RWPE1 (cell line): ENCODE measurements around the gene TSC22D3.

Experiments used
- CTCF ChIA-PET: fragments of 350-600 bp; sonication (Branson Sonifier 250); formaldehyde crosslinking; extraction: SDS; loops from one replicate; lab custom pipeline; 2021; lab: Yijun Ruan, JAX
- POLR2A ChIA-PET: fragments of 400-600 bp; formaldehyde crosslinking; extraction: SDS; loops from one replicate; lab custom pipeline; 2020; ENCODE audit warnings: antibody characterized with exemption; ENCODE audit not compliant: low non-redundant PET; lab: Yijun Ruan, JAX
- DNase-seq: peaks from one replicate; pipeline ENCODE4 v3.0.0; 2012; ENCODE audit warnings: low spot score
- H3K27ac ChIP-seq: fragments of 450-650 bp; 2 replicates; pipeline ENCODE4 v1.5.1; 2017
- TF ChIP-seq, protein P1 (sequence below): fragments of 450-650 bp; conservative IDR thresholded peaks from 2 replicates; pipeline ENCODE4 v1.5.1; 2017; ENCODE audit warnings: low read depth, mild to moderate bottlenecking

TSC22D3 gene

DNA sequence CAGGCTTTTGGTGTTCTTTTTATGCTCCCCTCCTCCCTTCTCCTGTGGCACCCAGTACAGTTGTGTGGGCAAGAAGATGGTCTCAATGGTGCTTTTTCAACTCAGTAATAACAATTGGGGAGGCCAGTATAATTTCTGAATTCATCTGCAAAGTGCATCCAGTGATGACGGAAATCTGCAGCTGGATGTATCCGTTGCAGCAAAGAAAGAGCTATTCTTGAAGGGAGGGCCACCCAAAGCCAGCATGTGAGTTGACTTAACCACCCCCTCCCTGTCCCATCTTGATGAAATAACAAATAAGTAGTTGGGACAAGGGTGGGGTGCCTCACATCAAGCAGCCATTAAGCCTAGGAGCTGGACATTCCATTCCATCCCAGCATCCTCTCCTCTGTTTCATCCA lies 30.7 kb downstream of the TSC22D3 start:
- DNase-seq, result no peak
- H3K27ac ChIP-seq, result no peak overlapping the region
- ChIA-PET CTCF (no interaction called here), POLR2A (no interaction called here)
- TF ChIP-seq, protein P1, sequence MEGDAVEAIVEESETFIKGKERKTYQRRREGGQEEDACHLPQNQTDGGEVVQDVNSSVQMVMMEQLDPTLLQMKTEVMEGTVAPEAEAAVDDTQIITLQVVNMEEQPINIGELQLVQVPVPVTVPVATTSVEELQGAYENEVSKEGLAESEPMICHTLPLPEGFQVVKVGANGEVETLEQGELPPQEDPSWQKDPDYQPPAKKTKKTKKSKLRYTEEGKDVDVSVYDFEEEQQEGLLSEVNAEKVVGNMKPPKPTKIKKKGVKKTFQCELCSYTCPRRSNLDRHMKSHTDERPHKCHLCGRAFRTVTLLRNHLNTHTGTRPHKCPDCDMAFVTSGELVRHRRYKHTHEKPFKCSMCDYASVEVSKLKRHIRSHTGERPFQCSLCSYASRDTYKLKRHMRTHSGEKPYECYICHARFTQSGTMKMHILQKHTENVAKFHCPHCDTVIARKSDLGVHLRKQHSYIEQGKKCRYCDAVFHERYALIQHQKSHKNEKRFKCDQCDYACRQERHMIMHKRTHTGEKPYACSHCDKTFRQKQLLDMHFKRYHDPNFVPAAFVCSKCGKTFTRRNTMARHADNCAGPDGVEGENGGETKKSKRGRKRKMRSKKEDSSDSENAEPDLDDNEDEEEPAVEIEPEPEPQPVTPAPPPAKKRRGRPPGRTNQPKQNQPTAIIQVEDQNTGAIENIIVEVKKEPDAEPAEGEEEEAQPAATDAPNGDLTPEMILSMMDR, result no peak

- ChIA-PET POLR2A (no interaction called here), CTCF (no interaction called here)
- TF ChIP-seq, protein P1, result no peak
- no peak for DNase-seq
- H3K27ac ChIP-seq, result peak overlapping the region; percentile 98
Measured at GRCh38 chrX:107743995-107744394, 31.6 kb downstream of the TSC22D3 start.

DNA sequence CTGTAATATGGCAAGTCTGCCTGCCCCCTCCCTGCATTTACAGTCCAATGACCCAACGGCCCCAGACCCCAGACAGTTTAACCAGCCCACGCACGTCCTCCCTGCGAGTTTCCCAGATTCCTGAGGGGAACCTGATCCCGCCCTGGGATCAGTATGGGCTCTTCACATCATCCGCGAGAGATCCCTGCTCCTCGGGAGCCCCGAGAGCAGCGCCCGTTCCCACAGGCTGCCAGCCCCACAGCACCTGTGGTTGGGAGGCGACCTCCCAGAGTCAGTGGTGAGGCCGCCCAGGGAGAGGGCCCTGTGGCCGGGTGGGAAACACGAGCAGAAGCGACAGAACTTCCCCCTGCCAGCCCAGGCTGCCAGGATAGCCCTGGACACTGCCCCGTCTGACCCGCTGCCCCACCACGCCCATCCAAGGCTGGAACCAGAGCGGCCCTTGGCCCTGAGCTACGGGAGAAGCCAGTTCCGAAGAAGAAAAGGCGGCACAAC lies 32.8 kb downstream of the TSC22D3 start:
- H3K27ac ChIP-seq, result peak overlapping the region; percentile 98
- TF ChIP-seq, protein P1, result no peak

DNA sequence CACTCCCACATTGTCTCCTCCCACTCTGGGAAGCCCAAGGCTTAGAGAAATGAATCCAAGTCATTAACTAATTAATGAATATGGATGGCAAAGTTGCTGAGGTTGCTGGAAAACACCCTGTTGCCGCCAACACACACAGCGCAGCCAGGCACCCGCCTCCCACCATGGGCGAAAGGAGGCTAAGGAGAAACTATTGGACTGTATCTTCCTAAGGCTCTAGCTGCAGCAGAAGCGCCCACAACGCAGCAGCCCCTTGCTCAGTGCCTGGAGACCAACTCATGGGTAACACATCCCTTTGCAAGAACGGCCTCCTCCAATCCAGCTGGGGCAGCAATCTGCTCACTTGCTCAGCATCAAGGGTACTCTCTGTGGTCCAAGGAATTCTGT lies 34.2 kb downstream of the TSC22D3 start:
- ChIA-PET POLR2A (interaction anchor here (0.7 kb wide), 2 partner anchors 30 to 85 kb away, joined by 3 to 6 read pairs; no protein-coding TSS in a partner anchor), CTCF (interaction anchor here (0.5 to 0.9 kb wide), 3 partner anchors 36 to 742 kb away, joined by 3 read pairs; partner anchors contain the start of gene NCBP2L)
- DNase-seq, result no peak
- peak overlapping the region; percentile 98 for H3K27ac ChIP-seq
- TF ChIP-seq, protein P1, result no peak

More for the DNA sequence above, 32.8 kb downstream of the TSC22D3 start:
- ChIA-PET POLR2A (no interaction called here), CTCF (no interaction called here)
- no peak for DNase-seq

DNA sequence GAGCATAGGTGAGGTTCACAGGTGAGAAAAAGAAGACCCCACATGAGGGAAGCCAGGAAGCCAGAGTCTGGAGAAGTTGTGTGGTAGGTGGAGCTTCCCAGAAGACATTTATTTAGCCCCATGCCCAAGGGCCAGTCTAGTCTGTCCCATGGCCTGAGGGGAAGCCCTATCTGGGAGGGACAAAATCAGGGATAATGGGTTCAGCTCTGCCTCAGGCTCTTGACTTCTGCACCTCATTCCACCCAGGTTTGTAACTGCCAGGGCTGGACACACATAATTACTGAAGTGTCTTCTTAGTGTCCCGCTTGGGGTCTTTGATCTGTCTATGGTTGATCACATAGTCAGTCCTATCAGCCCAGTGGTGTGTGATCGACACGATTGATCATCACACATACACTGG lies 36.0 kb downstream of the TSC22D3 start:
- TF ChIP-seq, protein P1, result no peak
- DNase-seq, result no peak
- ChIA-PET POLR2A (no interaction called here), CTCF (no interaction called here)
- peak overlapping the region; percentile 50 for H3K27ac ChIP-seq

GRCh38 chrX:107738768-107739167 lies 36.8 kb downstream of the TSC22D3 start:
- ChIA-PET CTCF (interaction anchor here (0.6 to 0.7 kb wide), 2 partner anchors 22 to 84 kb away, joined by 3 to 4 read pairs; no protein-coding TSS in a partner anchor), POLR2A (no interaction called here)
- peak overlapping the region; percentile 50 for H3K27ac ChIP-seq
- DNase-seq, result no peak
- TF ChIP-seq, protein P1, result no peak
